ENCODE results near the gene SLC27A5. TPM values are rescaled to one million over a fixed set of nuclear protein-coding genes. Genes with fewer than 3 reads are reported as not detected.

SLC27A5 gene
- total RNA-seq, 4 donors from 2014 or later: 10.6 to 22.4 (median 17.7) TPM

- Histone ChIP-seq H3K27ac (peak overlapping the region in 2 of 3 donors; percentile 73 to 84), H3K4me1 (peaks cover 24 to 31% of the 10 kb centered on the region in 2 donors), H3K9me3 (no peaks in the 10 kb centered on the region), H3K36me3 (peaks cover 14 to 15% of the 10 kb centered on the region in 2 donors), H3K27me3 (no peaks in the 10 kb centered on the region), H3K4me3 (replicated peaks in 1 of 3) (peak overlapping the region in 1 of 3 donors; percentile 28)
- WGBS, 2 donors: 60 to 73% methylated on average over 3 of the region's 3 CpGs
- intact Hi-C loops (cut with DNase I): no loop called here
- no peak for DNase-seq
- no peak for TF ChIP-seq CTCF (IDR thresholded peaks at IDR 0.05)
- TF ChIP-seq POLR2A (IDR thresholded peaks at IDR 0.05): no peak
These were observed 2.8 kb upstream of the SLC27A5 start for GRCh38 chr19:58514564-58515022.

GRCh38 chr19:58513694-58514563 lies 2.1 kb upstream of the SLC27A5 start:
- peak overlapping the region in 1 of 3 donors; percentile 28 for H3K4me3 ChIP-seq (replicated peaks in 1 of 3)
- no peaks in the 10 kb centered on the region for H3K27me3 ChIP-seq
- peak; percentile 90 to 93 for DNase-seq
- peaks cover 24 to 31% of the 10 kb centered on the region in 2 donors for H3K4me1 ChIP-seq
- peak in 1 of 2 donors; percentile 54 for TF ChIP-seq POLR2A (IDR thresholded peaks at IDR 0.05)
- TF ChIP-seq CTCF (IDR thresholded peaks at IDR 0.05): peak; percentile 53 to 97 (median 94)
- WGBS, 2 donors: 8 to 12% methylated on average over 36 to 38 of the region's 66 CpGs
- no peaks in the 10 kb centered on the region for H3K9me3 ChIP-seq
- H3K36me3 ChIP-seq: peaks cover 14 to 15% of the 10 kb centered on the region in 2 donors
- intact Hi-C loops (cut with DNase I): no loop called here
- peak overlapping the region; percentile 73 to 84 (median 82) for H3K27ac ChIP-seq

GRCh38 chr19:58513213-58513693 lies 1.5 kb upstream of the SLC27A5 start:
- Histone ChIP-seq H3K27ac (peak overlapping the region; percentile 73 to 84 (median 82)), H3K9me3 (no peaks in the 10 kb centered on the region), H3K4me3 (replicated peaks in 1 of 3) (no peak overlapping the region), H3K27me3 (no peaks in the 10 kb centered on the region), H3K4me1 (peaks cover 18 to 25% of the 10 kb centered on the region in 2 donors), H3K36me3 (peaks cover 14 to 15% of the 10 kb centered on the region in 2 donors)
- TF ChIP-seq POLR2A (IDR thresholded peaks at IDR 0.05) (no peak), CTCF (IDR thresholded peaks at IDR 0.05) (no peak)
- WGBS, 2 donors: 82 to 86% methylated on average over 5 to 8 of the region's 10 CpGs
- intact Hi-C loops (cut with DNase I): no loop called here
- no peak for DNase-seq

GRCh38 chr19:58510084-58510862 lies 1.5 kb downstream of the SLC27A5 start:
- Histone ChIP-seq H3K9me3 (no peaks in the 10 kb centered on the region), H3K36me3 (no peaks in the 10 kb centered on the region), H3K4me3 (replicated peaks in 1 of 3) (no peak overlapping the region), H3K27me3 (no peaks in the 10 kb centered on the region), H3K4me1 (peaks cover 10 to 15% of the 10 kb centered on the region in 2 donors), H3K27ac (no peak overlapping the region)
- DNase-seq: no peak
- TF ChIP-seq CTCF (IDR thresholded peaks at IDR 0.05) (no peak), POLR2A (IDR thresholded peaks at IDR 0.05) (no peak)
- intact Hi-C loops (cut with DNase I): no loop called here
- 73 to 84% methylated on average over 8 of the region's 8 CpGs for WGBS, 2 donors
